GM18505 (cell line): Measurements from ENCODE around the gene CDH2.

Experiments
- ATAC-seq: cut with Tn5 transposase; IDR thresholded peaks from one replicate; pipeline ENCODE4 v1.9.1; 2021; ENCODE audit not compliant: unreplicated experiment
- POLR2A ChIP-seq: IDR thresholded peaks from 4 replicates; pipeline ENCODE4 v1.6.1; 2011; ENCODE audit warnings: borderline replicate concordance; ENCODE audit not compliant: insufficient read depth, insufficient read length; ENCODE audit errors: extremely low read depth

CDH2 gene

GRCh38 chr18:27991391-27991790 lies 185.5 kb downstream of the CDH2 start:
- ATAC-seq = no peak
- no peak for TF ChIP-seq POLR2A

- TF ChIP-seq POLR2A = no peak
- ATAC-seq = no peak
Observed at GRCh38 chr18:27985832-27986231, 191.1 kb downstream of the CDH2 start.

GRCh38 chr18:27983780-27984179 lies 193.2 kb downstream of the CDH2 start:
- no peak for ATAC-seq
- TF ChIP-seq POLR2A = no peak

GRCh38 chr18:27976806-27977408 lies 200.0 kb downstream of the CDH2 start:
- no peak for TF ChIP-seq POLR2A
- ATAC-seq = no peak

- no peak for TF ChIP-seq POLR2A
- ATAC-seq = no peak
Observed at GRCh38 chr18:27970321-27970720, 206.6 kb downstream of the CDH2 start.

GRCh38 chr18:27969206-27969605 lies 207.7 kb downstream of the CDH2 start:
- TF ChIP-seq POLR2A = no peak
- no peak for ATAC-seq

GRCh38 chr18:27967913-27968824 lies 208.8 kb downstream of the CDH2 start:
- no peak for TF ChIP-seq POLR2A
- ATAC-seq = no peak

GRCh38 chr18:27966881-27967280 lies 210.0 kb downstream of the CDH2 start:
- TF ChIP-seq POLR2A = no peak
- ATAC-seq = no peak

- ATAC-seq = no peak
Observed at GRCh38 chr18:27964811-27965210, 212.1 kb downstream of the CDH2 start.

GRCh38 chr18:27959101-27959500 lies 217.8 kb downstream of the CDH2 start:
- TF ChIP-seq POLR2A = no peak
- no peak for ATAC-seq

More at GRCh38 chr18:27964811-27965210, 212.1 kb downstream of the CDH2 start:
- TF ChIP-seq POLR2A = no peak

- TF ChIP-seq POLR2A = no peak
- no peak for ATAC-seq
Observed at GRCh38 chr18:27956001-27956640, 220.8 kb downstream of the CDH2 start.

GRCh38 chr18:27954226-27954625 lies 222.7 kb downstream of the CDH2 start:
- ATAC-seq = no peak
- TF ChIP-seq POLR2A = no peak

- no peak for TF ChIP-seq POLR2A
- ATAC-seq = no peak
Observed at GRCh38 chr18:27952741-27953140, 224.2 kb downstream of the CDH2 start.
